ENCODE measurements around the gene PPP1R12A. TPM values are rescaled to one million over a fixed set of nuclear protein-coding genes. Genes with fewer than 3 reads are reported as not detected.

The PPP1R12A gene
- total RNA-seq, 3 donors from 2014 or later (not counting 1 experiment from before 2014, with no cell fraction given) = 145 to 192 (median 185) TPM

DNA sequence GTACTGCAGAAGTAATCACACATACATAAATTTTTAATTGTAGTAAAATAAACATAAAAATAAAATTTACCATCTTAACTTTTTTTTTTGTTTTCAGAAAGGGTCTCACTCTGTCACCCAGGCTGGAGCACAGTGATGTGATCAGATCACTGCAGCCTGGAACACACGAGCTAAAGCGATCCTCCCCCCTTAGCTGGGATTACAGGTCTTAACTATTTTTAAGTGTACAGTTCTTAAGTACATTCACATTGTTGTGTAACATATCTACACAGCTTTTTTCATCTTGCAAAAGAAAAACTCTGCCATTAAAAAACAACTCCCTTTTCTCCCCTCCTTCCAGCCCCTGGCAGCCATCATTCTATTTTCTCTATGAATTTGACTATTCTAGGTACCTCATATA lies 92.3 kb downstream of the PPP1R12A start:
- TF ChIP-seq CTCF (IDR thresholded peaks at IDR 0.05) = no peak
- peak overlapping the region; percentile 64 to 72 for H3K27ac Mint-ChIP-seq
- H3K4me3 Mint-ChIP-seq = no peak overlapping the region
- ATAC-seq = no peak
- H3K9me3 ChIP-seq (ENCODE audit: control insufficient read depth, insufficient read depth, low read length) = peaks cover 6% of the 10 kb centered on the region
- intact Hi-C loops (cut with micrococcal nuclease) = no loop called here
- no peaks in the 10 kb centered on the region for H3K27me3 ChIP-seq (ENCODE audit: control insufficient read depth, insufficient read depth, low read length)
- H3K36me3 Mint-ChIP-seq = peaks cover 16% of the 10 kb centered on the region
- peaks cover 7% of the 10 kb centered on the region for H3K4me1 ChIP-seq (ENCODE audit: control insufficient read depth, insufficient read depth, low read length)
- peaks cover 20% of the 10 kb centered on the region for H3K36me3 ChIP-seq (ENCODE audit: control insufficient read depth, insufficient read depth, low read length)
- H3K9me3 Mint-ChIP-seq = no peaks in the 10 kb centered on the region
- peaks cover 64 to 68% of the 10 kb centered on the region in 2 donors for H3K4me1 Mint-ChIP-seq
- H3K27me3 Mint-ChIP-seq (ENCODE audit: low read depth in 2 of 2) = no peaks in the 10 kb centered on the region
- no peak overlapping the region for H3K4me3 ChIP-seq (ENCODE audit: low read length)
- H3K27ac ChIP-seq (ENCODE audit: low read length) = no peak overlapping the region
- WGBS (ENCODE audit: insufficient coverage) = 90% methylated on average over 2 of the region's 2 CpGs
- no peak for DNase-seq

DNA sequence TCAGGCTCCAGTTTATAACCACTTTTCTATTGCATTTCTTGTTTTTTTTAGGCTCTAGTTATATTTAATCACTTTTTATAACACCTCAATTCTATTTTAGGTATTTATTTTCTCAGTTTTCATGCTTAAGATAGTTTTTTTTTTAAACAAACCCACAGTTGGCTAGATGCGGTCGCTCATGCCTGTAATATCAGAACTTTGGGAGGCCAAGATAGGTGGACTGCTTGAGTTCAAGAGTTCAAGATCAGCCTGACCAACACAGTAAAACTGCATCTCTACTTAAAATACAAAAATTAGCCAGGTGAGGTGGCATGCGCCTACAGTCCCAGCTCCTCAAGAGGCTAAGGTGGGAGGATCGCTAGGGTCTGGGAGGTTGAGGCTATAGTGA lies 93.0 kb downstream of the PPP1R12A start:
- WGBS (ENCODE audit: insufficient coverage) = 34% methylated on average over 3 of the region's 4 CpGs
- no peak for TF ChIP-seq CTCF (IDR thresholded peaks at IDR 0.05)
- intact Hi-C loops (cut with micrococcal nuclease) = no loop called here
- Histone ChIP-seq H3K4me1 (ENCODE audit: control insufficient read depth, insufficient read depth, low read length) (peaks cover 7% of the 10 kb centered on the region), H3K9me3 (ENCODE audit: control insufficient read depth, insufficient read depth, low read length) (peaks cover 6% of the 10 kb centered on the region), H3K4me3 (ENCODE audit: low read length) (no peak overlapping the region), H3K27me3 (ENCODE audit: control insufficient read depth, insufficient read depth, low read length) (no peaks in the 10 kb centered on the region), H3K27ac (ENCODE audit: low read length) (peak overlapping the region; percentile 12), H3K36me3 (ENCODE audit: control insufficient read depth, insufficient read depth, low read length) (peaks cover 20% of the 10 kb centered on the region)
- Mint-ChIP-seq H3K4me3 (peak overlapping the region; percentile 2), H3K4me1 (peaks cover 57 to 60% of the 10 kb centered on the region in 2 donors), H3K9me3 (no peaks in the 10 kb centered on the region), H3K36me3 (peaks cover 16% of the 10 kb centered on the region), H3K27ac (peak overlapping the region; percentile 64 to 72), H3K27me3 (ENCODE audit: low read depth in 2 of 2) (no peaks in the 10 kb centered on the region)
- no peak for DNase-seq
- ATAC-seq = peak in 1 of 3 donors; percentile 21

DNA sequence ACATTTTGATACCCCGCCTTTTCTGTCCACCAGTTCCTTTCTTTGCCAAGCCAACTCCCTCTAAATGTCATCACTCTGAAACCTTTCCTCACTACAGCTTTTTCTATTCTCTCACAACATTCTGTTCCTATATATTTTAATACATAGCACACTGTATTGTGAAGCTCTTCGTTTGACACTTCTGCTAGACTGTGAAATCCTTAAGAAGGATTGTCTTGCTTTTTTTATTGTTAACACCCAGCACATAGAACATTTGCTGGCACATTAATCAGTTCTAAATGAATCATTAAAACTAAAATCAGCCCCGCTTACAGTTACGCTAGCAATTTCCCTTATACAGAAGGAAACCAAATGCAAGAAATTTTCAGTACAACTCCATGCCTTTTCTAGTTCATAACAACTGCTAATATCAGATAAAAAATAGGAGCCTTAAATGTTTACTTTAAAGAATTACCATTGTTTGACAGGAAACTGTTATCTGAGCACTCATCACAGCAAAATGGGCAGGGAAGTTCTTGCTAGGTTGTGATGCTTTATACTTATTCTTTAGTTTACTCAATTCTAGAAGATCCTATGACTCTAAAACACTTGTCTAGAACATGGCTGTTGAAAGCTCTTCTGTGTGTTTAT lies 93.5 kb downstream of the PPP1R12A start:
- peaks cover 16% of the 10 kb centered on the region for H3K36me3 Mint-ChIP-seq
- Histone ChIP-seq H3K27me3 (ENCODE audit: control insufficient read depth, insufficient read depth, low read length) (no peaks in the 10 kb centered on the region), H3K27ac (ENCODE audit: low read length) (no peak overlapping the region), H3K4me1 (ENCODE audit: control insufficient read depth, insufficient read depth, low read length) (peaks cover 7% of the 10 kb centered on the region), H3K4me3 (ENCODE audit: low read length) (no peak overlapping the region), H3K9me3 (ENCODE audit: control insufficient read depth, insufficient read depth, low read length) (peaks cover 6% of the 10 kb centered on the region), H3K36me3 (ENCODE audit: control insufficient read depth, insufficient read depth, low read length) (peaks cover 20% of the 10 kb centered on the region)
- no peaks in the 10 kb centered on the region for H3K9me3 Mint-ChIP-seq
- no peaks in the 10 kb centered on the region for H3K27me3 Mint-ChIP-seq (ENCODE audit: low read depth in 2 of 2)
- H3K27ac Mint-ChIP-seq = peak overlapping the region; percentile 64 to 72
- ATAC-seq (peak; percentile 57 to 60 (median 60)), DNase-seq (no peak)
- peaks cover 52 to 57% of the 10 kb centered on the region in 2 donors for H3K4me1 Mint-ChIP-seq
- intact Hi-C loops (cut with micrococcal nuclease) = no loop called here
- peak overlapping the region; percentile 2 for H3K4me3 Mint-ChIP-seq
- TF ChIP-seq CTCF (IDR thresholded peaks at IDR 0.05) = no peak
- WGBS (ENCODE audit: insufficient coverage) = 79% methylated on average over 4 of the region's 4 CpGs

DNA sequence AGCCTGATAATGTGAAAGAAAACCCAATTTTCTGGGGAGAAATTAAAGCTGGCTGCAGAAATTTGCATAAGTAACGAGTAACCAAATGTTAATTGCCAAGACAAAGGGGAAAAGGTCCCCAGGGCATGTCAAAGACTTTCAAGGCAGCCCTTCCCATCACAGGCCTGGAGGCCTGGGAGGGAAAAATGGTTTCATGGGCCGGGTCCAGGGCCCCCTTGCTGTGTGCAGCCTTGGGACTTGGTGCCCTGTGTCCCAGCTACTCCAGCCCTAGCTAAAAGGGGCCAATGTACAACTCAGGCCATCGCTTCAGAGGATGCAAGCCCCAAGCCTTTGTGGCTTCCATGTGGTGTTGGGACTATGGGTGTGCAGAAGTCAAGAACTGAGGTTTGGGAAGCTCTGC lies 96.5 kb downstream of the PPP1R12A start:
- Mint-ChIP-seq H3K4me1 (peaks cover 58 to 68% of the 10 kb centered on the region in 2 donors), H3K36me3 (no peaks in the 10 kb centered on the region), H3K9me3 (no peaks in the 10 kb centered on the region), H3K27ac (no peak overlapping the region), H3K4me3 (no peak overlapping the region), H3K27me3 (ENCODE audit: low read depth in 2 of 2) (no peaks in the 10 kb centered on the region)
- no peak for TF ChIP-seq CTCF (IDR thresholded peaks at IDR 0.05)
- Histone ChIP-seq H3K4me1 (ENCODE audit: control insufficient read depth, insufficient read depth, low read length) (peaks cover 7% of the 10 kb centered on the region), H3K9me3 (ENCODE audit: control insufficient read depth, insufficient read depth, low read length) (peaks cover 6% of the 10 kb centered on the region), H3K36me3 (ENCODE audit: control insufficient read depth, insufficient read depth, low read length) (peaks cover 6% of the 10 kb centered on the region), H3K27ac (ENCODE audit: low read length) (no peak overlapping the region), H3K4me3 (ENCODE audit: low read length) (no peak overlapping the region), H3K27me3 (ENCODE audit: control insufficient read depth, insufficient read depth, low read length) (no peaks in the 10 kb centered on the region)
- ATAC-seq (no peak), DNase-seq (no peak)
- 99% methylated on average over 3 of the region's 3 CpGs for WGBS (ENCODE audit: insufficient coverage)
- intact Hi-C loops (cut with micrococcal nuclease) = no loop called here

All from natural killer cell (primary cell).